CD14-positive monocyte (primary cell): ENCODE data around the gene NRN1L. TPM values are rescaled to one million over a fixed set of nuclear protein-coding genes. Genes with fewer than 3 reads are reported as not detected.
A peak's percentile ranks its signal among the peaks of the same experiment; 100 is the strongest.

Experiments
- DNase-seq, 3 donors: peaks; one replicate each; pipeline ENCODE4 v3.0.0-alpha.2; 2011 to 2022
- H2AFZ ChIP-seq: 2 replicates; pipeline ENCODE4 v1.6.0; 2012; ENCODE audit warnings: mild to moderate bottlenecking, low read depth, low read length, inconsistent platforms; ENCODE audit not compliant: insufficient read depth, poor library complexity, severe bottlenecking
- H3K27ac ChIP-seq, 2 donors: 1 replicate in 1 of 2; 2 replicates in 1 of 2; pipeline ENCODE4 v1.5.1; 2012 to 2013; ENCODE audit warnings: low read length in 2 of 2, control low read depth in 1 of 2, inconsistent platforms in 1 of 2, low read depth in 1 of 2, mild to moderate bottlenecking in 1 of 2
- H3K27me3 ChIP-seq, 2 donors: one replicate each; pipeline versions ENCODE4 v1.6.0 to v1.6.1; 2011 to 2013; ENCODE audit warnings: low read length in 2 of 2; ENCODE audit not compliant: control insufficient read depth in 2 of 2, insufficient read depth in 2 of 2
- H3K36me3 ChIP-seq, 2 donors: replicated peaks in 1 of 2; 1 replicate in 1 of 2; 2 replicates in 1 of 2; pipeline versions ENCODE4 v1.5.1 to v1.6.1; 2012 to 2013; ENCODE audit warnings: low read length in 2 of 2, control low read depth in 1 of 2, inconsistent platforms in 1 of 2, mild to moderate bottlenecking in 1 of 2; ENCODE audit not compliant: insufficient read depth in 2 of 2, control insufficient read depth in 1 of 2
- H3K4me1 ChIP-seq, 2 donors: 1 replicate in 1 of 2; 2 replicates in 1 of 2; pipeline versions ENCODE4 v1.5.1 to v1.6.1; 2012 to 2013; ENCODE audit warnings: low read length in 2 of 2, control low read depth in 1 of 2, inconsistent platforms in 1 of 2, mild to moderate bottlenecking in 1 of 2, moderate library complexity in 1 of 2; ENCODE audit not compliant: insufficient read depth in 2 of 2, control insufficient read depth in 1 of 2
- H3K4me2 ChIP-seq: replicated peaks from 2 replicates; pipeline ENCODE3; 2012; ENCODE audit warnings: low read length, moderate library complexity, mild to moderate bottlenecking; ENCODE audit not compliant: poor library complexity, severe bottlenecking; ENCODE audit errors: extremely low read depth
- H3K4me3 ChIP-seq, 3 experiments: fragments of 200-600 bp in 1 of 3; sonication (generic) in 1 of 3; replicated peaks in 1 of 3; 1 replicate in 2 of 3; 2 replicates in 1 of 3; pipeline ENCODE4 v1.5.1; 2011 to 2013; ENCODE audit warnings: low read length in 3 of 3, mild to moderate bottlenecking in 3 of 3, control low read depth in 2 of 3, low read depth in 2 of 3, inconsistent platforms in 1 of 3, moderate library complexity in 1 of 3
- H3K79me2 ChIP-seq: 2 replicates; pipeline ENCODE4 v1.6.0; 2012; ENCODE audit warnings: mild to moderate bottlenecking, control low read depth, inconsistent platforms, low read length, moderate library complexity; ENCODE audit not compliant: insufficient read depth
- H3K9ac ChIP-seq: 2 replicates; pipeline ENCODE4 v1.6.0; 2017; ENCODE audit warnings: low read length, mild to moderate bottlenecking; ENCODE audit not compliant: insufficient read depth, poor library complexity, severe bottlenecking
- H3K9me3 ChIP-seq, 2 donors: replicated peaks in 1 of 2; 1 replicate in 1 of 2; 2 replicates in 1 of 2; pipeline versions ENCODE4 v1.5.1 to v1.6.1; 2012 to 2013; ENCODE audit warnings: low read length in 2 of 2, control low read depth in 1 of 2; ENCODE audit not compliant: control insufficient read depth in 1 of 2, insufficient read depth in 1 of 2
- H4K20me1 ChIP-seq: 2 replicates; pipeline ENCODE4 v1.6.0; 2012; ENCODE audit warnings: mild to moderate bottlenecking, low read length, control low read depth, moderate library complexity; ENCODE audit not compliant: insufficient read depth
- H3K27ac Mint-ChIP-seq, 7 donors: one replicate each; pipeline ENCODE4 v1.8.0; 2020; ENCODE audit warnings: mild to moderate bottlenecking in 7 of 7, mixed read lengths in 7 of 7, moderate library complexity in 6 of 7, inconsistent platforms in 2 of 7
- H3K27me3 Mint-ChIP-seq, 3 donors: one replicate each; pipeline ENCODE4 v1.8.0; 2021 to 2022; ENCODE audit warnings: low read depth in 3 of 3, mild to moderate bottlenecking in 3 of 3, mixed read lengths in 3 of 3, moderate library complexity in 3 of 3, inconsistent platforms in 1 of 3
- H3K36me3 Mint-ChIP-seq, 2 donors: one replicate each; pipeline ENCODE4 v1.8.0; 2020; ENCODE audit warnings: mixed read lengths in 2 of 2, inconsistent platforms in 1 of 2, mild to moderate bottlenecking in 1 of 2
- H3K4me1 Mint-ChIP-seq: one replicate; pipeline ENCODE4 v1.8.0; 2020; ENCODE audit warnings: mild to moderate bottlenecking, mixed read lengths
- H3K4me3 Mint-ChIP-seq, 2 donors: one replicate each; pipeline ENCODE4 v1.8.0; 2020; ENCODE audit warnings: mild to moderate bottlenecking in 2 of 2, mixed read lengths in 2 of 2, moderate library complexity in 1 of 2
- H3K9me3 Mint-ChIP-seq, 7 donors: one replicate each; pipeline ENCODE4 v1.8.0; 2020 to 2022; ENCODE audit warnings: mixed read lengths in 7 of 7, mild to moderate bottlenecking in 6 of 7, moderate library complexity in 6 of 7, inconsistent platforms in 2 of 7
- CTCF ChIP-seq: fragments of 200-600 bp; IDR thresholded peaks from one replicate; pipeline ENCODE4 v1.8.0; 2022; ENCODE audit warnings: antibody characterized with exemption, mild to moderate bottlenecking
- WGBS: methylation state at CpG from one replicate; pipeline ENCODE4 v1.1.5; 2013; ENCODE audit warnings: missing lambda C conversion rate; ENCODE audit not compliant: insufficient coverage; 5-methylcytosine and 5-hydroxymethylcytosine counted together
- intact Hi-C, 2 donors: fragments of 100-400 bp; cut with micrococcal nuclease; formaldehyde crosslinking; loops; one replicate each; pipeline versions ENCODE4 v1.15.0 to v1.15.1; 2023
- polyA plus RNA-seq, 3 donors: library from polyadenylated mRNA; depleted of rRNA in 1 of 3; unstranded in 2 of 3; stranded (reverse) in 1 of 3; fragments of 300-500 nt in 2 of 3; fragments of >200 nt in 1 of 3; fragmentation: Illumina TruSeq in 2 of 3; gene quantifications; 1 replicate in 2 of 3; 2 replicates in 1 of 3; pipeline ENCODE4 v1.2.3, GENCODE V29; 2012 to 2021

The NRN1L gene
- polyA plus RNA-seq, 3 donors = 0.50 to 3.6 TPM; not detected in 1

- 40% methylated on average over 11 of the region's 14 CpGs for WGBS
- H2AFZ ChIP-seq = peak overlapping the region; percentile 91
- peaks cover 57% of the 10 kb centered on the region for H3K79me2 ChIP-seq
- DNase-seq = no peak
- Mint-ChIP-seq H3K36me3 (peaks cover 5 to 13% of the 10 kb centered on the region in 2 donors), H3K4me3 (peak overlapping the region; percentile 89 to 95), H3K27me3 (no peaks in the 10 kb centered on the region), H3K27ac (peak overlapping the region; percentile 93 to 98 (median 95)), H3K4me1 (peaks cover 24% of the 10 kb centered on the region), H3K9me3 (no peaks in the 10 kb centered on the region)
- TF ChIP-seq CTCF = no peak
- peak overlapping the region; percentile 52 to 91 (median 90) for H3K4me3 ChIP-seq
- H3K27me3 ChIP-seq = no peaks in the 10 kb centered on the region
- H3K36me3 ChIP-seq = no peaks in the 10 kb centered on the region
- peak overlapping the region; percentile 99 for H3K9ac ChIP-seq
- H3K27ac ChIP-seq = peak overlapping the region; percentile 89 to 97
- H3K4me1 ChIP-seq = peaks cover 18 to 21% of the 10 kb centered on the region in 2 donors
- H3K4me2 ChIP-seq = peak overlapping the region; percentile 91
- H4K20me1 ChIP-seq = peaks cover 27% of the 10 kb centered on the region
- no peaks in the 10 kb centered on the region for H3K9me3 ChIP-seq
- intact Hi-C loops = loop anchor here in 1 of 2 donors (5.0 kb wide), 3 partner anchors 43 to 332 kb away; partner anchors contain the start of genes CTCF, PSMB10, RANBP10 and TSNAXIP1
These were observed 9.2 kb downstream of the NRN1L start for GRCh38 chr16:67893743-67894399.

GRCh38 chr16:67897231-67897630 lies 12.5 kb downstream of the NRN1L start:
- H3K4me1 ChIP-seq = peaks cover 18 to 20% of the 10 kb centered on the region in 2 donors
- no peak overlapping the region for H2AFZ ChIP-seq
- Mint-ChIP-seq H3K27ac (peak overlapping the region in 1 of 7 donors; percentile 10), H3K4me3 (no peak overlapping the region), H3K9me3 (no peaks in the 10 kb centered on the region), H3K36me3 (peaks cover 8 to 27% of the 10 kb centered on the region in 2 donors), H3K27me3 (no peaks in the 10 kb centered on the region), H3K4me1 (peaks cover 24% of the 10 kb centered on the region)
- intact Hi-C loops = loop anchor here in 1 of 2 donors (5.0 kb wide), 1 partner anchor 35 kb away; the partner anchor contains the start of gene CTRL
- H3K4me3 ChIP-seq = no peak overlapping the region
- TF ChIP-seq CTCF = no peak
- WGBS = 100% methylated on average over 2 of the region's 3 CpGs
- H3K9ac ChIP-seq = no peak overlapping the region
- H3K27ac ChIP-seq = no peak overlapping the region
- no peaks in the 10 kb centered on the region for H3K27me3 ChIP-seq
- peaks cover 56% of the 10 kb centered on the region for H4K20me1 ChIP-seq
- DNase-seq = no peak
- H3K4me2 ChIP-seq = no peak overlapping the region
- no peaks in the 10 kb centered on the region for H3K9me3 ChIP-seq
- H3K79me2 ChIP-seq = peaks cover 85% of the 10 kb centered on the region
- peaks cover 4 to 23% of the 10 kb centered on the region in 2 donors for H3K36me3 ChIP-seq
